ENCODE data around the gene DUSP16. TPM values are rescaled to one million over a fixed set of nuclear protein-coding genes. Genes with fewer than 3 reads are reported as not detected.
"Not testable (repeated sequence)": the region's sequence is repeated elsewhere in the genome, so short reads cannot be mapped to it uniquely, and the experiment has no call there.

Gene DUSP16
- polyA plus RNA-seq, 5 donors, result 28.8 to 36.2 (median 31.3) TPM

- not testable (repeated sequence) for DNase-seq
These were observed 60.4 kb downstream of the DUSP16 start for GRCh38 chr12:12502130-12502814.

- DNase-seq, result no peak
These were observed 61.5 kb downstream of the DUSP16 start for GRCh38 chr12:12501121-12501520.

- no peak for DNase-seq
These were observed 62.6 kb downstream of the DUSP16 start for GRCh38 chr12:12499909-12500604.

- DNase-seq, result no peak
These were observed 64.5 kb downstream of the DUSP16 start for GRCh38 chr12:12498210-12498609.

GRCh38 chr12:12495536-12495935 lies 67.1 kb downstream of the DUSP16 start:
- no peak for DNase-seq

GRCh38 chr12:12492547-12492946 lies 70.1 kb downstream of the DUSP16 start:
- DNase-seq, result no peak

- DNase-seq, result no peak
These were observed 71.1 kb downstream of the DUSP16 start for GRCh38 chr12:12491606-12492005.

GRCh38 chr12:12488823-12489550 lies 73.7 kb downstream of the DUSP16 start:
- no peak for DNase-seq

GRCh38 chr12:12488296-12488695 lies 74.4 kb downstream of the DUSP16 start:
- no peak for DNase-seq

GRCh38 chr12:12487490-12487889 lies 75.2 kb downstream of the DUSP16 start:
- no peak for DNase-seq

- no peak for DNase-seq
These were observed 75.9 kb downstream of the DUSP16 start for GRCh38 chr12:12486661-12487240.

- no peak for DNase-seq
These were observed 79.2 kb downstream of the DUSP16 start for GRCh38 chr12:12483438-12483837.

- no peak for DNase-seq
These were observed 79.7 kb downstream of the DUSP16 start for GRCh38 chr12:12482959-12483358.

- DNase-seq, result no peak
These were observed 80.4 kb downstream of the DUSP16 start for GRCh38 chr12:12482150-12482761.

- DNase-seq, result no peak
These were observed 81.0 kb downstream of the DUSP16 start for GRCh38 chr12:12481631-12482030.

GRCh38 chr12:12480074-12480473 lies 82.6 kb downstream of the DUSP16 start:
- no peak for DNase-seq

- DNase-seq, result no peak
These were observed 85.2 kb downstream of the DUSP16 start for GRCh38 chr12:12477532-12477890.

GRCh38 chr12:12476857-12477531 lies 85.7 kb downstream of the DUSP16 start:
- no peak for DNase-seq

- no peak for DNase-seq
These were observed 87.5 kb downstream of the DUSP16 start for GRCh38 chr12:12474931-12475795.

GRCh38 chr12:12474471-12474928 lies 88.2 kb downstream of the DUSP16 start:
- DNase-seq, result no peak
